ENCODE measurements around the gene SKAP1.
"Not testable (repeated sequence)": the region's sequence is repeated elsewhere in the genome, so short reads cannot be mapped to it uniquely, and the experiment has no call there.

The SKAP1 gene

DNA sequence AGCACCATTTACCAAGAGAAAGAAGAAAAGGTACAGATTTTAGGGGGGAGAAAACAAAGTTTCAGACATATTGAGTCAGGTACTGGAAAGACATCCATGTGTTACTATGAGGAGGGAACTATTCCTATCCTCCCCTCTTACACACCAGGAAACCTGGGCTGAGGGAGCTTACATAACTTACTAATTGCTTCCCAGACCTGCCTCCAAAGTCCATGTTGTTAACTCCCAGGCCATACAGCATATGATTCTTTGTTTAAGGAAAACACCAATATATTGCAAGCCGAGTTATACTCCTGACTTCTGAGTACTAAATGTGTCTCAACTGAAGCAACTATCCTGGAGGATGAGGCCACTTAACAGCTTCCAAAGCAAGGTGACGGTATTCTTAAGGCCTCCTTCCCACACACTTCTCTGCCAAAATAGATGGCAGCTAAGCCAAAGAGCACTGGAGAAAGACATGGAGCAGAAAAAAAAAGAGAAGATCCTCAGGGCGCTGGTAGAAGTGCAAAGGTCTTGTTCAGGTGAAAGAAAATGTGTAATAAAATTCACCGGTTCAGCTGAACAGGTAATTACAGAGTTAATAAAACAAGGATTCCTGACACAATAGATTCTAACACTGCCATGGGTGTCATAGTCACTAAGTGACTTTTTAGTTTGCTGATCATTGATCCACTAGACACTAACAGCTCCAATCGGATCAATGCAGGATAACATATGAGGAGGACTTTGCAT is 151.1 kb downstream of the SKAP1 start:
- DNase-seq = no peak

DNA sequence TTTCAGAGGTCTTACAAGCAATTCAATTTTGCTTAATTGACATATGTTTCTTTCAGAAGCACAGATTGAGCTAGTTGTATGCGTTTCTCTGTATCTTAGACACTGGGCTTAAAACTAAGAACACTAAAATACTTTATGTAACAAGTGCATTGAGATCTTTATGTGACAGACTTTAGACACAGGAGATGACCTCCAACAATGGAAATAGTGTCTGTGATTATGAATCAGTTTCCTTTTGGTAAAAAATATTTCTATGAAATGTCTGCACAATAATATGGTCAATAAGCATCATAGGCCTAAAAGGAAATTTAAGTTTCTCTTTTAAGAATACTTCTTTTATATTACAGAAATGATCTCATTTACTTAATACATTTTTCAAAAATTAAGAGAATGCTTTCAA is 153.2 kb downstream of the SKAP1 start:
- no peak for DNase-seq

DNA sequence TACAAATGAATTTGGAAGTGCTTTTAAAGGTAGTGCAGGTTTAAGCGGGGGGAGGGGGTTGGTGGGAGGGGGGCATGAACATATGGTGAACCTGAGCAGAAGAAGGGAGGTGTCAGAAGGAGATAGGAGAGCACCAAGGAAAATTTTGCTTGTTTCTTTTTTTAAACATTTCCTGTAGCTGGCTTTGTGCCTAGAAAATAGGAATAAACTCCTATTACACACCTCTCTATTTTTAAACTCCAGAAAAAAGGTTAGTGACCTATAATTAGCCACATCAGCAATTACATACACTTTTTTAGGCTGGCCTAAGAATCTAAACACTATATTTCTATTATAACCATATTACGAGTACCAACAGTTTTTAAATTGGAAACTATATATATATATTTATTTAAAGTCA is 159.1 kb downstream of the SKAP1 start:
- peak; percentile 43 for DNase-seq

DNA sequence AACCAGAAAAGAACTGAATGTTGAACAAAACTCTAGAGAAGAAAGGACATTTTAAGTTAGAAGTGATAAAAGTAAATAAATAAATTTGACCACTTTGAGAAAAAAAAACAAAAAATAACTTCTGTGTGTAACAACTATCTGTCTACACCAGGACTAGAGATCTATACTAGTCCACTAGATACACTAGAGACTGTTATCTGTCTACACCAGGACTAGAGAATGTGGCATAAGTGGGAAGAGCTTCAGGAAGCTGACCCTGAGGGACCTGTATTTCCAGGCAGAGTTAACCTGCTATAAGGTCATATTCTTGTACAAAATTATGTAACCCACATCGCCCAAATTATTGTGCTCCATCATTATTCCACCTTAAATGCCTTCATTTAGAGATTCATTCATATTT is 160.8 kb downstream of the SKAP1 start:
- no peak for DNase-seq

DNA sequence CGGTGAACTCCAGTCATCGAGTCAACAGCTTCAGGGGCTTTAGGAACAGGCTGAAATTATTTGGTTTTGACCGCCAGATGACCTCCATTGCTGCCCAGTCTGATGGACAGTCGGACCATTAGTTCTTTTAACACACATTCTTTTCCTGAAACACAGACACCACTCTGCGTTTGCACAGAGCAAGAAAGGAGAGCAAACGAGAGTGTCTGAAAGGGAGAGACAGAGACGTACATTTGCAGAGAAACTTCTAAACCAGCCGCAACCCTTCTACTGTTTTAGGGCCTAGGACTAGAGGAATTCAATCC is 166.3 kb downstream of the SKAP1 start:
- DNase-seq = no peak

DNA sequence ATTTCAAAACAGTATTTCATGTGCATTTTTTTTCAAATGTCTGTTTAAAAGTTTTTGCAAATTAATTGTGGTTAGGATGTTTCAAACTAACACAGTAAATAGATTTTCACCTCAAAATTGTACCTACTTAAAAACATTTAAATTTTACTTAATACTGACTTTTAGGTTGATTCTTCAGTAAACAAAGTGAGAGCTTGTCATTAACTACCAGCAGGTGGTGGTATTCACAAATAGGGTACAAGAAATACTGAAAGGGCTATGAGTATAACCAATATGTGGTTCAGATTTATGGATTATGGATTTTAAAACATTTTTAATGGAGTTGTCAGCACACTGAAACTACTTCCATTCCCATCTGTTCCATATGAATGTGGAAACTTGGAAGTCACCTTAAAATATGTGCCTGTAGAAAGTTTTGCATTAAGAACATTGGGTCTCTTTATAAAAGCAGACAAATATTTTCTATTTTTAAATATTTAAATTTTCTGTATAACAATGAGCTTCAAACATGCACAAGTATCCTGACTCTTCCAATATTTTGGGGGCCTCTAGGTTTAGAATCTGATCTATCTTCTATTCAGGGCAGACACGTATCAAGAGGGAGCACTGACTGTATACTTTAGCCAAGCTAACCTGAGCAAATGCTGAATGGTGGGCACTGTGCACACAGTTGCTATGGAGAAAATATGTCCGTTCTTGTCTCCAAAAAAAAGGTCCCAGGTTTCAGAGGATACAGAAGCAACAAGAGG is 166.9 kb downstream of the SKAP1 start:
- DNase-seq = peak; percentile 40

DNA sequence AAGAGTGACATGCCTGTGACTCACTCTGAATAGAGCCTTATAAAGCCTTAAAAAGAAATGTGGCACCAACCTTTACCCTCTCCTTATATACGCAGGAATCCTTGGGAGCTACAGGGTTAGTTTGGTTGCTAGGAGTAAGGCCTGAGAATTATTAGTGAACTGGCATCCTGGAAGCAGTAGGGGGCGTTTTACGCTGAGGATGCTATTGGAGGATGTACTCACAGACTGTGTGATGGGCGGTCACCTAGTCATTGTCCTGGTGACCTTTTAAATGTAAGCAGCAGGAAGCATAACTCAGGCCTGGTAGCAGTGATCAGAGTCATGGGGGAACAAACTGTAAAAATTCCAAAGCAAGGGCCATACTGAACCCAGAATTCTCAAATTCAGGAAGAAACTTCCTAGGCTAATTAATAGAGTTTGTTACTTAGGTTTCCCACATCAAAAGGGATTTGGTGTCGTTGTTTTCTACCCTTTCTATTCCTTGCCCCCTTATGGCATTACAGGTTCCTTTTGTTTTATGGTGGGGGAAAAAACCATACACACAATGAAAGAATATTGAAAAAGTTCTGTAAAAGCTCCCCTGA is 168.6 kb downstream of the SKAP1 start:
- DNase-seq = peak; percentile 62

DNA sequence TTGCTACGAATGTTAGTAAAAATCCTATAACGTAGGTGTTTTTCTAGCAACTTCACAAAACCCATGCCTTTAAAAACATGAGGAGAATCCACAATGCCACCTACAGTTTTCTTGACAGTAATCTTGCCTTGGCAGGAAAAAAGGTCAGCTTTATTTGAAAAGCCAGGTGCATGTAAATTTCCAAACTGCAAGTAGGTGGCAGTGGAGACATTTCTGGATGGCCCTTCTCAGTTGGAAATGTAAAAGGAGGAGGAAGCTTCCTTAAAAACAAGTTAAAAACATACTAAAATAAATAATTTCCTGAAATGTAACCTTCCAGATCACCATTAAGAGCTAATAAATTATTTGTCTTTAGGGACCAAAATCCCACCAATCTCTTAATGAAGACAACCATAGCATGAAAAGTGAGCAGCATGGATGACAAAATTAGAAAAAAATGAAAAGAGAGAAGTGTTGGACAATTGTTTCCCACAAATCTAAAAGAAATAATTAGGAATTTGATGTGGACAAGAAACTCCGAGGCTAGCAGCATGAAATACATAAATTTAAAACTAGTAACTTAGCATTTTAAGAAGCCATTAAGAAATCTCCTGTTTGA is 170.2 kb downstream of the SKAP1 start:
- peak; percentile 72 for DNase-seq

DNA sequence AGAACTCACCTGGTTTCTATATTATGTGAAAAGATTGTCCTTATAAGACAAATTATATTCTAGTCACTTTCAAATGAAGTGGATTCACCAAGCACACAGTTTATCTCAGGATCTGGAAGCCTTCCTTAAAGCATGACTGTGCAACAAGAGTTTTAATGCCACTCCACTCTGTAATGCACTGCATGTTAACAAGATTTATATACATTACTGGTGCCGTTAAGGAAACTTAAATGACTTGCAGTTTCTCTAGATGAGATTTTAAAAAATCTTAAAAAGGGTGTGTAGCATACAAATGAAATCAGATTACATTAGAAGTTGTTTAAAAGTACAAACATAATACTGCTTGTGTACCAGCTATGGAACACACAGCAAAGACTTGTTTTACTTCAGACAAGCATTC is 171.7 kb downstream of the SKAP1 start:
- no peak for DNase-seq

DNA sequence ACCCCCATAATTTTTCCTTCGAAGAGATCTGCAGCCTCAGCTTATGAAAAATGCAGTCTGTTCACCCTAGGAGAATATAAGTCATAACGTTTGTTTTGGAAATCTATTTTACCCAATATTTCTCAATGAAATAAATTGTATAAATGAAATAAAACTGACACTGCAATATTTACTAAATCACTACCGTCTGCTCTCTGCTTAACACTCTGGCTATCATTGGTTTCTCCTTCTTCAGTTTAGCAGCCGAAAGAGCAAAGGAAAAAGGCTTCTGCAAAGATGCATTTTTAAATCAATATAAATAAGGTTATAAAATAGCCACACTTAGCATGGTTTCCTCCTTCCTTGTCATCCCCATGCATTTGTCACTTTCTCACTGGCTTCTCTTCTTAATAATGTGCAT is 174.3 kb downstream of the SKAP1 start:
- no peak for DNase-seq

DNA sequence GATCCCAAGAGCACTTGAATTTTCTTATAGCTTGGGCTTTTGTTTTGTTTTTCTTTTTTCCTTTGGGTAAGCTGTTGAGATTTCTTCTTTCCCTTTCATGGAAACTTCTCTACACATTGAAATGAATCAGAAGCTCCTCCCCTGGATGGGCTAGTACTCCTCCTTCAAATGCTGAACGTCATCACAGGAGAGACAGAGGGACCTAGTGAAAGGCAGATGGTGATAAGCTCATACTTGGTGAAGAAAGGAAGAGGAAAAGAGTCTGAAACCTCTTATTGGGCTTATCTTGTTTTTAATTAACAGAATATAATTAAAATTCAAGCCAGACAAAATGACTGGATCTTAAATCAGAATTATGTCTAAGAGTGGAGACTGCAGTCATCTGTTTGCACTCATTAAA is 175.1 kb downstream of the SKAP1 start:
- DNase-seq = no peak

DNA sequence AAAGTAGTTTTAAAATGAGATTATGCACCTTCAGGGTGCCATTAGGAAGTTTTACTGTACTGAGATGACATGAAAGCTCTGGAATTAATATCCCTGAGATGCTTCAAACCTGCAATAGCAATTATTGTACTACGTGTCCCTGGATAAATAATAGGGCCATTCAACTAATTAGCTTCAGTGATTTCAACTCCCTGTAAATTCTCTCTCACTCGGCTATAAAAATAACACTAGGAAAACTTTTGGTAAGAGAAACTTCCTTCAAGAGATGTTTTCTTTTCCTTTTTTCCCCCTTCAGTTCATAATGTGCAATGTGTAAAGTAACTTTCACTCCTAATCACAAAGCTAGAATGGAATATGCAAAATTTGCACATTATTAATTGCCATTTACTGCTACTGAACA is 176.0 kb downstream of the SKAP1 start:
- DNase-seq = no peak

DNA sequence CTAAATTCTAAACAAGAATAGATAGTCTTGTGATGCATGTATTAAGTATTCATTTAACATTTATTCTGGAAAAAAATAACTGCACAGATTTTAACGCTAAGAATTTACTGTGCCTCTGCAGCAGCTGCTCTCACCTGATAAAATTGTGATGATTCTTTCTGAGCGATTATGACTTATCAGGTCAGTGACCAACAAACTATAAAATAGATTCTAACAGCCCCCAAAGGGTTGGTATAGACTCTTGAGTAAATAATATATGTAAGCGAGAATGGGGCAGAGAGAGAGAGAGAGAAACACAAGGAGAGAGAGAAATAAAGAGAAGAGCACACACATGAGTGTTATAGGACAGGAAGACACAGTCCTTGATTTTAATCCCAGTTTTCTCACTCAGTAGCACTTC is 178.1 kb downstream of the SKAP1 start:
- no peak for DNase-seq

DNA sequence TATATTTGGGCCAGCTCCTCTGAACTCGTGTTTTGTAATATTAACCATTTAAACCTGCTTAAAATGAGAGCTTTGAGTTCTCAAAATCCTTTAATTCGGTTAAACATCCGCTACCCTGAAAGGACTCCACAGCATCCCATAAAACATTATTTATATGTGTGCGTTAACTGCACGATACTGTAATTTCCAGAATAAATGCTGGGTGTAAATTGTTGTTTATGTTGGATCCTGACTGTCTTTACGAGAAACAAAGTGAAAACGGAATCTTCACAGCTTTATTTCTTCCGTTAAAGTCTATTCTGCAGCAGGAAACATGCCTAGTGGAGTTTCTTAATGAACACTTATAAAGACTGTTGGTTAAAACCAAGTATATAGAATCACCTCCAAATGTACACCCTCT is 179.1 kb downstream of the SKAP1 start:
- no peak for DNase-seq

DNA sequence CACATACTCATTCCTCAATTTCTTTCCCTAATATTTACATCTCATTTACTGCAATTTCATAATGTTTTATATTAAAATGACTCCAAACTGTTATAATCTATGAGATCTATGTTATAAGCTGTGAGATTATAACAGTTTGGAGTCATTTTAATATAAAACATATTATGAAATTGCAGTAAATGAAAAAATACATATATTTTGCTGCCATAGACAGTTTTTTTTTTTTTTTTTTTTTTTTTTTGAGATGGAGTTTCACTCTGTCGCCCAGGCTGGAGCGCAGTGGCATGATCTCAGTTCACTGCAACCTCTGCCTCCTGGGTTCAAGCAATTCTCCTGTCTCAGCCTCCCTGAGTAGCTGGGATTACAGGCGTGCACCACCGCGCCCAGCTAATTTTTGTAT is 180.0 kb downstream of the SKAP1 start:
- DNase-seq = not testable (repeated sequence)

DNA sequence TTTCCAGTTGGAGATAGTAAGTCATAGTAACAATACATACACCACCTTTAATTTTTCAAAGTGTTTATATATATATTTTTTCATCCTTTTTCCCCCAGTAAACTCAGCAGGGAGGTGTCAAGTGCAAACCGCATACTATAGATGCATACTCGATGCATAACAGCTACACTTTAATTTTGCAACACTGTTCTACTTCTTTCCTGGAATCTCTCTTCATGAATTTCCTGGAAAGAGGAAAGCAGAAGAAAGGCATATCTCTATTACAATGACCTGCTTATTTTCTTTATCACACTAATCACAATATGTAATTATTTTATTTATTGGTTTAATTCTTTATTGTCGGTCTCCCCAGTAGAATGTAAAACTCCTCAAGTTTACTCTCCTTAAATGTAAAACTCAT is 182.4 kb downstream of the SKAP1 start:
- no peak for DNase-seq

DNA sequence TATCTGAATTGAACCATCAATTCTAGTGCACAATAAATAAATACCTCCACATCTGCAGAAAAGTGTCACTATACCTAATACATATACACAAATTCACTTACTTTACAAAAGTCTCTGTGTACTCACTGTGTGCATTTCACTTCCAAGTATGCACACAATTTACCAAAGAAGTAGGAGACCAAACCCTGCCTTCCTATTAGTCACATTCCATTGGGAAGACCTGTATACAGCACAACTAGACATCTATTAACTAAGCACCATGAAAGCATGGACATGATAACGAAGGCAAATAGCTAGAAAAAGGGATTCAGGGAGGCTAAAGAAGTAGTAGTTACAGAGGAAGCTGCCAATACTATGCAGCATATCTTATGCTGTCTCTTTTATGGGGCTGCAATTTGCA is 183.0 kb downstream of the SKAP1 start:
- no peak for DNase-seq

DNA sequence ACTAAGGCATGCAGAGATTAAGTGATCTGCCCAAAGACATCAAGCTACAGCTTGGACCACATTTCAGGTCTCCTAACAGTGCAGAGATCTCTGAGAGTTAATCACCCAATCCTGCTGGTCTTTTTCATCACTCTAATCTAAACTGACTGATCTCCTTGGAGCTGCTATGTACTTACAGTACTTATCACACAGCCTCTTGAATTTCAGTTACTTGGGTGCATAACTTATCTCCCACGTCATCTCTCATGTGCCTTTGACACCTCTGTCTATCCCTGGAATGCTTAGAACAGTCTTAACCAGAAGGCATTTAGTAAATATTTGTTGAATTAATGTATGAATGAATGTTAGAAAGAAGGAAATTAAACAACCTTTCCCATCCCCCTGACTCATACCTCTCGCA is 183.4 kb downstream of the SKAP1 start:
- DNase-seq = no peak

DNA sequence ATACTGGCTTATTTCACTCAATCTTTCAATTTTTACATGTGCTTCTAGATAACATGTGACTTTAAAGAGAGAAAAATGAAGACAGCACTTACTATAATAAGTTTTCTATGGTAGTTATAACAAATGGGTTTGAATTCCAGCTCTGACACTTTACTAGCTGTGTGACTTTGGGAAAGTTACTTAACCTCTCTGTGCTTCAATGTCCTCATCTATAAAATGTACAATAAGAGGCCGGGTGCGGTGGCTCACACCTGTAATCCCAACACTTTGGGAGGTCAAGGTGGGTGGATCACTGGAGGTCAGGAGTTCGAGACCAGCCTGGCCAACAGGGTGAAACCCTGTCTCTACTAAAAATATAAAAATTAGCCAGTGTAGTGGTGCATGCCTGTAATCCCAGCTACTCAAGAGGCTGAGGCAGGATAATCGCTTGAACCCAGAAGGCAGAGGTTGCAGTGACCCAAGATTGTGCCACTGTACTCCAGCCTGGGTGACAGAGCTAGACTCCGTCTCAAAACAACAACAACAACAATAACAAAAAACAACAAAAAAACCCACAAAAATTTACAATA is 184.5 kb downstream of the SKAP1 start:
- not testable (repeated sequence) for DNase-seq

DNA sequence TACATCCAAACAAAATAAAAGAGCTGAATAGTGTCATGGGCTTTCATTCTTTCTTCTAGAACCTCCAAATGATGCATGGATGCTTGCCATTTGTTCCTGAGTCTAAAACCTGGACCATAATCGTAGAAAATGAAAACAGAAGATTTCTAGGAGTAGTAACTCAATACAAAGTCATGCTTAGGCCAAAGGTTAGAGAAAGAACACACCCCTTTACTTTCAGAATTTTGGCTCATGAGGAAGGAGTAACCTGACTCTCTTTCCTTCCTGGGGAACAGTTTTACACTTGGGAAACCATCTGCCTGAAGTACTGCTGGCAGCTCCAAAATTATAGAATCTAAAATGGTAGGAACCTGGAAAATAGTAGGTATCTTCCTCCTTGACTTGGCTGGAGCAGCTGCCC is 185.2 kb downstream of the SKAP1 start:
- DNase-seq = no peak

DNA sequence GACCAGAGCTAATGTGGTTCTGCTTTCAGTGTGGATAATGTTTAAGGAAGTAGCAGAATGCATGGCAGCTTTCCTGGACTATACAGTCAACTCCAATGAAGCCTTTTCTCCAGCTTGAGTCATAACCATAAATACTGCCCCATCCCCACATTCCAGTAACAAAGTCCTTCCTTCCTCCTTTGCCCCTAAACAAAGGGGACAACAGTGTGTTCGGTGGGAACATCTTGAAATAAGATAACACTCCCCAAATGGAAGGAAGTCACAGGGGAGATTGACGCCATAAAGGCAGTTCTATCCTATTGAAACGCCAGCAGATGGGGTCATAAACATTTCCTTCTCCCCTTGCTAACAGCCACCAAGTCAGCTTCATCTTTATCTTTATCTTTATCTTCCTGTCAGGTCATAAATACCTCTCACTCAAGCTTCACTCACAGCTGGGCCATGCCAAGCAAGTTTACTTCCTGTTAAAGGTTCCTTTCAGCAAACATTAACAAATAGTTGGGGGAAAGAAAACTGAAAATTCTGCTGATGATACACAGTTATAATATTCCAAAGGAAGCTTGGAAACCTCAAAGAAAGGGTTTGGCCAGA is 185.8 kb downstream of the SKAP1 start:
- peak; percentile 18 for DNase-seq

DNA sequence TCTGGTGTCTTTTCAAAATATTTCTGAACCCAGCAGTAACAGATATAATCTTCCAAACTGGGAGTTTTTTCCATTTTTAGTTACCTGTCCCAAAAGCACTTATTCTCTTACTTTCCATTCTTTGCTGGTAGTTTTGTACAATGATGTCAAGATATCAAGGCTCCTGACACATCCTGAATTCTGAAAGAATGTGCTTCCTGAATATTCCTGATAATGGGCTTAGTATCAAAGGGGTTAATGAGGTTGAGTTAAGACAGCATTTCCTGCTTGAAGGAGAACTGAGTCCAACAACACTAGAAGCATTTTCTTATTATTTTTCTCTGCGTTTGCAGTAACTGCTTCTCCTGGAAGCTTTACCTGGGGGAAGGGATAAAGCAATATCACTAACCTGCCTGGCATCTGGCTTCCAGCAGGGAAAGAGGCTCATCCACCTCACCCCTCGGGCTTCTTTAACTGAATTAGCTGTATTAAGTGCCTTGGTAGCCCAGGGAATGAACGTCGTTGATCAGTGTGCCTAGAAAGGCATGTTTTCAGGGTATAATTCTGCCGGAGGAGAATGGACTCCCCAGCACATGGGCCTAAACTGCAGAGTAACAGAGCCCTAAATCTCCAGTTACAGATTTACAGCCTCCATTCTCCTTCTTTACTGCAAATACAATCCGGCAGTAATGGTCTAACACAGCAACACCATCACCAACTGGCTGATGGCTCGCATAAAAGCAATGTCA is 188.1 kb downstream of the SKAP1 start:
- DNase-seq = no peak

DNA sequence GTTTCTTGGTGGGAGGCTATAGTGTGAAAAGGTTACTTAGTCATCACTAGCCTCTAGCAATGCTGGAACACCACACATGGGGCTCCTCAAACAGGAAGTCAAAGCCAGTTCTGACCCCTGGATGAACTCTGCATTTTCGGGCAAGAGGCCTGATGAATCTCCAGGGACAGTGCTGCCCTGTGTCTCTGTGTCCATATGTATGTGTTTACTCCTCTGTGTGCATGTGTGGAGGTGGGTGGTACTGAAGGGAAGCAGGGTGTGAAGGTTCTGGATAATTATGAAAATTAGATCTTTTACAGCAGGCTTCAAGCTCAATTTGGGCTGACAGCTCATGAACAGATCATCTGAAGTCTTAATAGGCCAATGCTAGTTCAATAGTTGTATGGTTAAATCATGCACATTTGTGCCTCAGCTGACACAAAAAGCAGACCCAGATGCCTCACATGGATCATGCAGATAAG is 188.9 kb downstream of the SKAP1 start:
- peak; percentile 84 for DNase-seq
